CD4-positive, alpha-beta T cell treated with Interleukin-4 for 1 hour (primary cell): ENCODE measurements around the gene SVIL.
"Not testable (repeated sequence)": the region's sequence is repeated elsewhere in the genome, so short reads cannot be mapped to it uniquely, and the experiment has no call there.

Source experiments
- DNase-seq, 2 donors: peaks; one replicate each; pipeline ENCODE4 v3.0.0-alpha.2; 2020 to 2022

Gene SVIL

GRCh38 chr10:29508554-29509244 lies 126.1 kb downstream of the SVIL start:
- DNase-seq: no peak

GRCh38 chr10:29507750-29508149 lies 127.0 kb downstream of the SVIL start:
- not testable (repeated sequence) for DNase-seq

GRCh38 chr10:29506324-29506921 lies 128.3 kb downstream of the SVIL start:
- not testable (repeated sequence) for DNase-seq

- DNase-seq: no peak
Observed at GRCh38 chr10:29502351-29502750, 132.4 kb downstream of the SVIL start.

GRCh38 chr10:29501692-29502091 lies 133.1 kb downstream of the SVIL start:
- no peak for DNase-seq

GRCh38 chr10:29499993-29500537 lies 134.7 kb downstream of the SVIL start:
- no peak for DNase-seq

GRCh38 chr10:29496341-29497162 lies 138.2 kb downstream of the SVIL start:
- peak; percentile 34 to 48 for DNase-seq

GRCh38 chr10:29495366-29495765 lies 139.4 kb downstream of the SVIL start:
- no peak for DNase-seq

GRCh38 chr10:29493697-29494096 lies 141.1 kb downstream of the SVIL start:
- no peak for DNase-seq

GRCh38 chr10:29492774-29493173 lies 142.0 kb downstream of the SVIL start:
- DNase-seq: no peak

- no peak for DNase-seq
Observed at GRCh38 chr10:29491918-29492317, 142.9 kb downstream of the SVIL start.

GRCh38 chr10:29490781-29491280 lies 143.9 kb downstream of the SVIL start:
- DNase-seq: not testable (repeated sequence)

GRCh38 chr10:29488471-29488870 lies 146.3 kb downstream of the SVIL start:
- DNase-seq: not testable (repeated sequence)

GRCh38 chr10:29487884-29488266 lies 146.9 kb downstream of the SVIL start:
- DNase-seq: not testable (repeated sequence)

- not testable (repeated sequence) for DNase-seq
Observed at GRCh38 chr10:29487032-29487883, 147.5 kb downstream of the SVIL start.

- no peak for DNase-seq
Observed at GRCh38 chr10:29486433-29486832, 148.3 kb downstream of the SVIL start.

- not testable (repeated sequence) for DNase-seq
Observed at GRCh38 chr10:29484677-29485076, 150.1 kb downstream of the SVIL start.

- DNase-seq: no peak
Observed at GRCh38 chr10:29482591-29483431, 152.0 kb downstream of the SVIL start.

- no peak for DNase-seq
Observed at GRCh38 chr10:29481906-29482440, 152.8 kb downstream of the SVIL start.

GRCh38 chr10:29479981-29480954 lies 154.5 kb downstream of the SVIL start:
- DNase-seq: no peak
